Measurements from ENCODE around the gene BCAS3. TPM values are rescaled to one million over a fixed set of nuclear protein-coding genes. Genes with fewer than 3 reads are reported as not detected.

BCAS3 gene
- polyA plus RNA-seq, 1 experiment = 17.5 TPM

DNA sequence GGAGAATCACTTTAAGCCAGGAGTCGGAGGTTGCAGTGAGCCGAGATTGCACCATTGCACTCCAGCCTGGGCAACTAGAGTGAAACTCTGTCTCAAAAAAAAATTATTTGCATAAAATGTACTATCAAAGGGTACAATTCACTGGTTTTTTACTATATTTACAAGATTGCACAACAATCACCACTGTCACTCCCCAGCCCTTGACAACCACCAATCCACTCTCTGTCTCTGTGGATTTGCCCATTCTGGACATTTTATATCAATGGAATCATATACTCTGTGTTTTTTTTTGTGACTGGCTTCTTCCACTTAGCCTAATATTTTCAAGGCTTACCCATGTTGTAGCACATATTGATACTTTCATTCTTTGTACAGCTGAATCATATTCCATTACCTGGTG is 740.8 kb downstream of the BCAS3 start:
- H3K27ac ChIP-seq (ENCODE audit: low read depth, low read length) = no peak overlapping the region
- ChIA-PET CTCF (interaction anchor here (0.6 to 7.6 kb wide), 3 partner anchors 10 to 165 kb away, joined by 3 to 50 read pairs (median 5); no protein-coding TSS in a partner anchor), POLR2A (no interaction called here)
- TF ChIP-seq CTCF (IDR thresholded peaks at IDR 0.05; ENCODE audit: low read depth, low read length) = no peak
- H3K9me3 ChIP-seq (ENCODE audit: control insufficient read depth, insufficient read depth, low read length) = peaks cover 6% of the 10 kb centered on the region; the same call in 1 of the 2 replicates
- no peak for DNase-seq (ENCODE audit: low read depth, low spot score)
- H3K27me3 ChIP-seq (ENCODE audit: control insufficient read depth, insufficient read depth, low read length) = peaks cover 5% of the 10 kb centered on the region
- H3K4me3 ChIP-seq (ENCODE audit: low read depth, low read length) = no peak overlapping the region

DNA sequence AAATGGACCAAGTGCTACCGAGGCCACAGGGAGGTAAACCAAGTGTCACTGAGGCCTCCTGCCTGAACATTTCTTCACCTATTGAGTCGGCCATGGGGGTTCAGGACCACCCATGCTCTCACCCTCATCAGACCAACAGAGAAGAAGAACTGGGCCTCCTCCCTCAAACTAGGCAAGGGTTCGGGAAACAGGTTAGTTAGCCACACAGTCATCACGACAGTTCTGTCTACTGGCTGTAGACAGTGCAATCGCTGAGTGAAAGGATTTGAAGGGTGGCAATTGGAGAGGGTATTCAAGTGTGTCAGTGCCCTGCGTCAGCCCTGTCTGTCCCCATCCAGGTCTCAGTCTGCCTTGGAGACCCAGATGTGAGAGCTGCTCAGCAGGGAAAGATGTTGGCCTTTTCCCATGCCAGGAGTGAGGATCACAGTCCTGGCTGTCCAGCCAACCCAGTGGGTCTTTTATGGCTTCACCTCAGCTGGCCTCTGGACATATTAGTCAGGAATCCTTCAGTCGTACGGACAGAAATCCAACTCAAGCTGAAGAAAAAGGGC is 741.9 kb downstream of the BCAS3 start:
- Histone ChIP-seq H3K4me3 (ENCODE audit: low read depth, low read length) (no peak overlapping the region), H3K9me3 (ENCODE audit: control insufficient read depth, insufficient read depth, low read length) (peaks cover 4% of the 10 kb centered on the region; the same call in 1 of the 2 replicates), H3K27ac (ENCODE audit: low read depth, low read length) (no peak overlapping the region), H3K27me3 (ENCODE audit: control insufficient read depth, insufficient read depth, low read length) (peaks cover 5% of the 10 kb centered on the region)
- ChIA-PET POLR2A (interaction anchor here (0.5 kb wide), 1 partner anchor 17 kb away, joined by 3 read pairs; no protein-coding TSS in a partner anchor), CTCF (interaction anchor here (1.7 to 7.6 kb wide), 2 partner anchors 132 to 155 kb away, joined by 5 to 50 read pairs; no protein-coding TSS in a partner anchor)
- TF ChIP-seq CTCF (IDR thresholded peaks at IDR 0.05; ENCODE audit: low read depth, low read length) = no peak
- DNase-seq (ENCODE audit: low read depth, low spot score) = no peak

DNA sequence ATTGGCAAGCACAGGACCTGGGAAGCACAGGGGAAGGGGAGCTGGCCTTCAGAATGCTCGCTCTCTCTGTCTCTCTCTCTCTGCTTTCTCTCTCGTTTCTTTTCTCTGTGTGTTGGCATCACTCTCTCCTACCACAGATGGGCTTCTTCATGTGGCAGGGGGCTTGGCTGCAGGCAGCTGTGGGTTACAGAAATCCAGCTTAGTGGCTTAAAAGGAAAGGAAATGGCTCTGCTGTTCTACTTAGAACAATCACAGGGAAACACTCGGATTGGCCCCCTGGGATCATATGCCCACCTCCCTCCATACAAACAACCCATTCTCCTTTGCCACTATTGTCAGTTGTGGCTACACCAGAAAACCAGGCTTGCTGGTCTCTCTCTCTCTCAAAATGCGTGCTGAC is 742.4 kb downstream of the BCAS3 start:
- no peak overlapping the region for H3K4me3 ChIP-seq (ENCODE audit: low read depth, low read length)
- TF ChIP-seq CTCF (IDR thresholded peaks at IDR 0.05; ENCODE audit: low read depth, low read length) = no peak
- CTCF ChIA-PET = interaction anchor here (1.2 to 7.6 kb wide), 3 partner anchors 8 to 155 kb away, joined by 5 to 50 read pairs (median 5); no protein-coding TSS in a partner anchor
- no peak overlapping the region for H3K27ac ChIP-seq (ENCODE audit: low read depth, low read length)
- DNase-seq (ENCODE audit: low read depth, low spot score) = no peak
- H3K9me3 ChIP-seq (ENCODE audit: control insufficient read depth, insufficient read depth, low read length) = no peaks in the 10 kb centered on the region
- POLR2A ChIA-PET = no interaction called here
- peaks cover 5% of the 10 kb centered on the region for H3K27me3 ChIP-seq (ENCODE audit: control insufficient read depth, insufficient read depth, low read length)

DNA sequence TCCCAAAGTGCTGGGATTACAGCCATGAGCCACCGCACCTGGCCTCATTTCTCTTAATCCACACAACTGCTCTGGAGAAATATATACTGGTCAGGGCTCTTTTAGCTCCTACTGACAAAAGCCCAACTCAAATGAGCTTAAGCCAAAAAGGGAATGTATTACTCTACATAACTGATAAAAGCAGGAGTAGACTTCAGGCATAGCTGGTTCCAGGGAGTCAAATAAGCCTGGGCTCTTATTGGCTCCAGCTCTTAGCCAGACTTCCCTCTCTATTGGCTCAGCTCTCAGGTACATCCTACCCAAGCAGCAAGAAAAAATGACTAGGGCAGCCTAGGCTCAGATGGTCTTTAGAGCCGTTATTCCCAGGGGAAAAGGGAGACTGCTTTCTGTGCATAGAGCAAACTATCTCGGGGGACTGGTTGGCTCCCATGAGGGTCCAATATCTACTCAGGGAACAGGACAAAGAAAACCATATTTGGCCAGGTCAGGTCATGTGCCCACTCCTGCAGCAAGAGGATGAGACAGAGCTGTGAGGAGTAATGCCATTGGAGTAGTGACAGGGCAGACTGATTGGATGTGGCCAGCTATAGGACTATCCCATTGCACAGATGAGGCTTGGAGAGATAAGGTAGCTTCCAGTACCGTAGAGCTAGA is 743.2 kb downstream of the BCAS3 start:
- peaks cover 5% of the 10 kb centered on the region for H3K27me3 ChIP-seq (ENCODE audit: control insufficient read depth, insufficient read depth, low read length)
- H3K27ac ChIP-seq (ENCODE audit: low read depth, low read length) = no peak overlapping the region
- POLR2A ChIA-PET = interaction anchor here (0.7 to 1.0 kb wide), 2 partner anchors 9 to 46 kb away, joined by 3 read pairs; no protein-coding TSS in a partner anchor
- DNase-seq (ENCODE audit: low read depth, low spot score) = no peak
- no peak for TF ChIP-seq CTCF (IDR thresholded peaks at IDR 0.05; ENCODE audit: low read depth, low read length)
- H3K9me3 ChIP-seq (ENCODE audit: control insufficient read depth, insufficient read depth, low read length) = no peaks in the 10 kb centered on the region
- H3K4me3 ChIP-seq (ENCODE audit: low read depth, low read length) = no peak overlapping the region
- CTCF ChIA-PET = interaction anchor here (1.2 to 7.6 kb wide), 3 partner anchors 9 to 154 kb away, joined by 5 to 50 read pairs (median 5); no protein-coding TSS in a partner anchor

DNA sequence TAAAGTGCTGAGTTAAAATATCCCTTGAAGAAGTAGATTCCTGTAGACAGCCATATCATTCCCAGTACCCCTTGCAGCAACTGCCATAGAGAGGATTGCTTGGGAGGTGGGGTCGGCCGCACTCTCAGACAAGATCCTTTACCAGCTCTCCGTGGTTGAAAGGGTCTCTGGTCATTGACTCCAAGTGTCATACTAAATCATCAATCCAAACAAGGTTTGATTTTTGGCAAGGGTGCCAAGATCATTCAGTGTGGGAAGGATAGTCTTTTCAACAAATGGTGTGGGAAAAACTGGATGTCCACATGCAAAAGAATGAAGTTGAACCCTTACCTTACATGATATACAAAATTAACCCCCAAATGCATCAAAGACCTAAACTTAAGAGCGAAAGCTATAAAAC is 743.8 kb downstream of the BCAS3 start:
- H3K27me3 ChIP-seq (ENCODE audit: control insufficient read depth, insufficient read depth, low read length) = peaks cover 5% of the 10 kb centered on the region
- TF ChIP-seq CTCF (IDR thresholded peaks at IDR 0.05; ENCODE audit: low read depth, low read length) = no peak
- no peak for DNase-seq (ENCODE audit: low read depth, low spot score)
- H3K27ac ChIP-seq (ENCODE audit: low read depth, low read length) = no peak overlapping the region
- H3K9me3 ChIP-seq (ENCODE audit: control insufficient read depth, insufficient read depth, low read length) = no peaks in the 10 kb centered on the region
- ChIA-PET CTCF (interaction anchor here (7.6 kb wide), 1 partner anchor 130 kb away, joined by 50 read pairs; no protein-coding TSS in a partner anchor), POLR2A (interaction anchor here (1.0 kb wide), 1 partner anchor 9 kb away, joined by 3 read pairs; no protein-coding TSS in a partner anchor)
- no peak overlapping the region for H3K4me3 ChIP-seq (ENCODE audit: low read depth, low read length)
